ENCODE results near the gene CLDN10.
A peak's percentile ranks its signal among the peaks of the same experiment; 100 is the strongest.

CLDN10 gene

GRCh38 chr13:95527955-95528354 lies 24.6 kb upstream of the CLDN10 start:
- no peak for TF ChIP-seq ZFX (IDR thresholded peaks at IDR 0.05)
- TF ChIP-seq CTCF (conservative IDR thresholded peaks at IDR 0.05) = no peak
- no peak overlapping the region for H3K27ac ChIP-seq

GRCh38 chr13:95530178-95530577 lies 22.3 kb upstream of the CLDN10 start:
- no peak for TF ChIP-seq CTCF (conservative IDR thresholded peaks at IDR 0.05)
- TF ChIP-seq ZFX (IDR thresholded peaks at IDR 0.05) = no peak
- H3K27ac ChIP-seq = no peak overlapping the region

- no peak for TF ChIP-seq CTCF (conservative IDR thresholded peaks at IDR 0.05)
- TF ChIP-seq ZFX (IDR thresholded peaks at IDR 0.05) = no peak
These were observed 18.9 kb upstream of the CLDN10 start for GRCh38 chr13:95533545-95534160.

GRCh38 chr13:95535243-95535642 lies 17.3 kb upstream of the CLDN10 start:
- TF ChIP-seq ZFX (IDR thresholded peaks at IDR 0.05) = no peak
- TF ChIP-seq CTCF (conservative IDR thresholded peaks at IDR 0.05) = no peak
- peak overlapping the region; percentile 38; the same call in 1 of the 2 replicates for H3K27ac ChIP-seq

More at GRCh38 chr13:95533545-95534160, 18.9 kb upstream of the CLDN10 start:
- H3K27ac ChIP-seq = no peak overlapping the region

- TF ChIP-seq CTCF (conservative IDR thresholded peaks at IDR 0.05) (peak; percentile 71), ZFX (IDR thresholded peaks at IDR 0.05) (no peak)
- no peak overlapping the region for H3K27ac ChIP-seq
These were observed 15.8 kb upstream of the CLDN10 start for GRCh38 chr13:95536632-95537241.

GRCh38 chr13:95540888-95541287 lies 11.6 kb upstream of the CLDN10 start:
- TF ChIP-seq CTCF (conservative IDR thresholded peaks at IDR 0.05) (no peak), ZFX (IDR thresholded peaks at IDR 0.05) (no peak)
- H3K27ac ChIP-seq = peak overlapping the region; percentile 14; the same call in 1 of the 2 replicates

- TF ChIP-seq ZFX (IDR thresholded peaks at IDR 0.05) (no peak), CTCF (conservative IDR thresholded peaks at IDR 0.05) (no peak)
- H3K27ac ChIP-seq = peak overlapping the region; percentile 14; the same call in 1 of the 2 replicates
These were observed 11.2 kb upstream of the CLDN10 start for GRCh38 chr13:95541308-95541707.

Data from C4-2B (cell line).